ENCODE results near the gene TINAG.

DNA sequence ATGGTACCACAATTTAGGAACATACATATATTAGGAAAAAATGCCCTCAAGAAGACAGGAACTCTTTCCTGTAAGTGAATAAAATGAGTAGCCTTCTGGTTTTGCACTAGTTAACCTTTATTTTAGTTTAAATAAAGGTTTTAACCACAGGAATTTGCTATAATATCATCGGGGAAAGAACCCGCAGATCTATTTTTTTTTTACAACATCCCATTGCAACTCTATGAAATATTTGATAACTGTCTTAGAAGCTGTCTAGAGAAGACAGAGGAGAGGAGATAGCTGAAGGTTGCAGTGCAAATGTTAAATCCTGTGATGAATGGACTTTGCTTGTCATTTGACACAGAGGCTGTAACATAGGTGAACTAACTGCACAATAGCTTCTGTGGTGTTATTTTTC, 69.5 kb downstream of the TINAG start:
- no peak for TF ChIP-seq EZH2phosphoT487 (IDR thresholded peaks at IDR 0.05; ENCODE audit: insufficient read depth, low read depth)
- no peak for TF ChIP-seq EZH2 (IDR thresholded peaks at IDR 0.05; ENCODE audit: insufficient read depth, poor library complexity, severe bottlenecking)
